HUES48 (cell line): ENCODE data around the gene APOBR.
"Not testable (repeated sequence)": the region's sequence is repeated elsewhere in the genome, so short reads cannot be mapped to it uniquely, and the experiment has no call there.

Experiments used
- H3K27ac ChIP-seq: one replicate; pipeline ENCODE4 v1.7.0; 2013; ENCODE audit warnings: low read depth, low read length, inconsistent platforms
- H3K27me3 ChIP-seq: 2 replicates; pipeline ENCODE4 v1.6.1; 2013; ENCODE audit warnings: mild to moderate bottlenecking, low read length; ENCODE audit not compliant: control insufficient read depth, insufficient read depth
- H3K36me3 ChIP-seq: 2 replicates; pipeline ENCODE4 v1.6.1; 2013; ENCODE audit warnings: low read length; ENCODE audit not compliant: control insufficient read depth, insufficient read depth
- H3K4me1 ChIP-seq: 2 replicates; pipeline ENCODE4 v1.6.1; 2013; ENCODE audit warnings: mild to moderate bottlenecking, low read length; ENCODE audit not compliant: control insufficient read depth, insufficient read depth
- H3K4me3 ChIP-seq: 2 replicates; pipeline ENCODE4 v1.5.1; 2013; ENCODE audit warnings: mild to moderate bottlenecking, low read depth, low read length
- H3K9ac ChIP-seq: 2 replicates; pipeline ENCODE4 v1.6.1; 2013; ENCODE audit warnings: mild to moderate bottlenecking, low read depth, low read length, moderate library complexity
- H3K9me3 ChIP-seq: 2 replicates; pipeline ENCODE4 v1.6.1; 2013; ENCODE audit warnings: low read length; ENCODE audit not compliant: control insufficient read depth, insufficient read depth

The APOBR gene

DNA sequence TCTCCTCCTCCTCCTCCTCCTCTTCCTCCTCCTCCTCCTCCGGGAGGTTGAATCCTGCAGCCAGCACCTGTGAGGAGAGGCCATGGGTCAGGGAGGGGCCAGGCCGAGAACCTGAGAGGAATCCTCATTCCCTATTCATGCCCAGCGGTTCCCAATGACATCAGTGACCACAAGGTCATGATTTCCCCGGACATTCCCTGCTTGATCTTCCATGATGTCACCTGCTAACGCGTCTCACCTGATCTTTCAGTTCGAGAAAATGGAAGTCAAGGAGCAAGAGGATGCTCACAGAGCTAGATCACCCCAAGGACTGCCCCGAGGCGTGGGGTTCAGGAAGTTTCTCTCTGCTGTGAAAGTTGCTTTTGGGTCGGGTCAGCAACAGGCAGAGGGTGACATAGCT, 5.4 kb downstream of the APOBR start:
- Histone ChIP-seq H3K27me3 (no peaks in the 10 kb centered on the region), H3K36me3 (no peaks in the 10 kb centered on the region), H3K9me3 (no peaks in the 10 kb centered on the region), H3K27ac (no peak overlapping the region), H3K4me1 (no peaks in the 10 kb centered on the region), H3K4me3 (no peak overlapping the region), H3K9ac (no peak overlapping the region)

GRCh38 chr16:28500476-28501180, 6.2 kb downstream of the APOBR start:
- not testable (repeated sequence) for H3K27me3 ChIP-seq, H3K9me3 ChIP-seq, H3K4me3 ChIP-seq, H3K4me1 ChIP-seq, H3K9ac ChIP-seq, H3K27ac ChIP-seq, H3K36me3 ChIP-seq

DNA sequence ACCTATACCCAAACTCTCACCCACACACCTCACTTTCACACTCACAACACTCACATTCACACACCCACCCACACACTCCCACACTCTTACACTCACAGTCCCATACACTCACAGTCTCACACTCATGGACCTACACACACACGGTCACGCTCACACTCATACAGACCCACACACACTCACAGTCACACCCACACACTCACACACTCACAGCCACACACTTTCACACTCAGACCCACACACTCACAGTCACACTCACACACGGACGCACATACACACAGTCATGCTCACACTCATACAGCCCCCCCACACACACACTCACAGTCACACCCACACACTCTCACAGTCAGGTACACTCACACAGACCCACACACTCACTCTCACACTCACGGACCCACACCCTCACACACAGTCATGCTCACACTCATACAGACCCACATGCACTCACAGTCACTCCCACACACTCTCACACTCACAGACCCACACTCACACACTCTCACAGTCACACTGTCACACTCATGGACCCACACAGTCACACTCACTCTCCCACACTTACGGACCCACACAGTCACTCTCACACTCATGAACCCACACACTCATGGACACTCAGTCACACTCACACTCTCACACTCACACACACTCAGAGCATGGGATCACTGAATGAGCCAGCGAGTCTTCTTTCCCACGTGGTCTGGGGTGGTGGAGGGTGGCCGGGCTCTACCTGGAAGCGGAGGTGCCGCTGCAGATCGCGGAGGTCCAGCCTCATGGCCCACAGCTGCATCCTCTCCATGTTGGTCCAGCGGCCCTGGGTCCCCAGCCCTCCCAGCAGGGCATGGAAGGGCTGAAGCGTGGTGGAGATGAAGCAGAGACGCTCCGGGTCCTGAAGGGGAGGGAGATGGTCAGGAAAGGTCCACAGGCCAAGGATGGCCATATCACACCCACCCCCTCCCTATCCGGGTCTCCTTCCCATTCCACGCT, 7.1 kb downstream of the APOBR start:
- H3K9ac ChIP-seq: no peak overlapping the region

DNA sequence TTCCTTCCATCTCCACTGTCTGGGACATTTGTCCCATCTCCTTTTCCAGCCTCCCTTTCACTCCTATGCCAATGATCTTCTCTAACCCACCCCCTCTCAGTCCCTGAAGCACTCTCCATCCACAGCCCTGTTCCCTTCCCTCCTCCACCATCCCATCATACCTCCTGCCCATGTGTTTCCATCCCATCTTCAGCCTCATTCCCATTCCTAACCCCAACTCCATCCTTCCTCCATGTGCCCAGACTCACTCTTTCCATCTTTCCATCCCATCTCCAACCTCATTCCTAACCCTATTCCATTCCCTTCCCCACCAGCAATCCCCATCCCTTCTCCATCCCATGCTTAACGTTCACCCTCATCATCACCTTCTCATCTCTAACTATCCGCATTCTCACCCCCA, 7.8 kb downstream of the APOBR start:
- H3K27me3 ChIP-seq: no peaks in the 10 kb centered on the region

More for the DNA sequence above, 7.1 kb downstream of the APOBR start:
- Histone ChIP-seq H3K27ac (no peak overlapping the region), H3K4me3 (no peak overlapping the region), H3K27me3 (no peaks in the 10 kb centered on the region), H3K36me3 (no peaks in the 10 kb centered on the region), H3K9me3 (no peaks in the 10 kb centered on the region), H3K4me1 (no peaks in the 10 kb centered on the region)

DNA sequence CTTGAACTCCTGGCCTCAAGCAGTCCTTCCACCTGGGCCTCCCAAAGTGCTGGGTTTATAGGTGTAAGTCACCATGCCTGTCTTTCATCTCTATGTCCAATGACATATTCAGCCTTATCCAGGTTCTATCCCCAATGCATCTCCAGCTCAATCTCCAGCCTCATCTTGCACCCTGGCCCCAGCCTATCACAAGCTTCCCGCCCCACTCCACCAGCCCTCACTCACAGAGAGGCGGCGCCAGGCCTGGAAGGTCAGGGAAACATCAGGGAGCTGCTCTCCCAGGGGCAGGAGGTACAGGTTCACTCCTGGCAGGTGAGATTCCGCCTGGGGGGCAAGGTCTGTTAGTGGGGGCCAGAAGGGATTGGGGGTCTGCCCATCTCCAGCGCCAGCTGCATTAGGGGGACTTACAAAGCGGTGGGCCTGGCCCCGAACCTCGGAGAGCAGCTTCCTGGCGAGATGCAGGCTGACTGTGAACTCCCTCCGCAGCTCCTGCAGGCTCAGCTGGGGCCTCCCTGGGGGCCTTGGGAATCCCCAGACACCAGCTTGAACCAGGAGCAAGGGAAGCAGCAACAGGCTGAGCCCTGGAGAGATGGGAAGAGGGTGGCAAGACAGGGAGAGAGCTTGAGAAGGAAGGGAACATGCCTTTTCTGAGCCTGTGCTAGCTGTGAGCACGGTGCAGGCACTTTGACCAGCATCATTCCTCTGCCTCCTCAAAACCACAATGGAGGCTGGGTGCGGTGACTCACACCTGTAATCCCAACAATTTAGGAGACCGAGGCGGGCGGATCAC, 9.2 kb downstream of the APOBR start:
- Histone ChIP-seq H3K4me3 (no peak overlapping the region), H3K9ac (no peak overlapping the region), H3K27ac (no peak overlapping the region), H3K36me3 (no peaks in the 10 kb centered on the region), H3K9me3 (no peaks in the 10 kb centered on the region), H3K27me3 (no peaks in the 10 kb centered on the region), H3K4me1 (no peaks in the 10 kb centered on the region)

More for the DNA sequence above, 7.8 kb downstream of the APOBR start:
- no peak overlapping the region for H3K27ac ChIP-seq
- H3K4me3 ChIP-seq: no peak overlapping the region
- H3K9me3 ChIP-seq: no peaks in the 10 kb centered on the region
- no peaks in the 10 kb centered on the region for H3K36me3 ChIP-seq
- no peaks in the 10 kb centered on the region for H3K4me1 ChIP-seq
- H3K9ac ChIP-seq: no peak overlapping the region

DNA sequence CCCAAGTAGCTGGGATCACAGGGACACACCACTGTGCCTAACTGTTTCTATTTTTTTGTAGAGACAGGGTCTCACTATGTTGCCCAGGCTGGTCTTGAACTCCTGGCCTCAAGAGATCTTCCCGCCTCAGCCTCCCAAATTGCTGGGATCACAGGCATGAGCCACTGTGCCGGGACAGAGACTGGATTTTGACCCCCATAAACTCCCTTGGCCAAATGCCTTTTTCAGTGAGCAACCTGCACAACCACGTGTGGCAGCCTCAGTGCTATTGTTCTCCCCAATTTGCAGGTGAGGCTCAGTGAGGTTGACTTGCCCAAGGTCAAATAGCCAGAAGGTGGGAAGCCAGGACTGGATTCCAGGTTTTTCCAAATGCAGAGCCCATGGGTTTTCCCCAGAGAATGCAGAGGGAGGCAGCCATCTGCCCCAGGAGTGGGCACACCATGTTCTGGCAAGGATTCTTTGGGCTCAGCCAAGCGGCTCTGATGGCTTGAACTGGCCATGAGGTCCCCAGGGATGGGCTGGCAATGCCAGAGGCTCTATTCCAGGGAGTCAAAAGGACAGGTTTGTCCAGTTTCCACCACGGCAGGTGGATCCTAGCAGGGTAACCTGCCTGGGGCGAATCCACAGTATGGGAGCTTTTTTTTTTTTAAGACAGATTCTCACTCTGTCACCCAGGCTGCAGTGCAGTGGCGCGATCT, 10.4 kb downstream of the APOBR start:
- no peaks in the 10 kb centered on the region for H3K27me3 ChIP-seq
- no peak overlapping the region for H3K27ac ChIP-seq
- no peak overlapping the region for H3K4me3 ChIP-seq
- H3K9ac ChIP-seq: no peak overlapping the region
- H3K36me3 ChIP-seq: no peaks in the 10 kb centered on the region
- H3K9me3 ChIP-seq: no peaks in the 10 kb centered on the region
- H3K4me1 ChIP-seq: no peaks in the 10 kb centered on the region

- H3K9ac ChIP-seq: no peak overlapping the region
- no peak overlapping the region for H3K4me3 ChIP-seq
- no peaks in the 10 kb centered on the region for H3K36me3 ChIP-seq
- H3K27ac ChIP-seq: no peak overlapping the region
- H3K4me1 ChIP-seq: no peaks in the 10 kb centered on the region
- no peaks in the 10 kb centered on the region for H3K27me3 ChIP-seq
- no peaks in the 10 kb centered on the region for H3K9me3 ChIP-seq
Measured at GRCh38 chr16:28505489-28506137, 11.2 kb downstream of the APOBR start.

- Histone ChIP-seq H3K36me3 (no peaks in the 10 kb centered on the region), H3K27ac (no peak overlapping the region), H3K4me1 (no peaks in the 10 kb centered on the region), H3K9ac (no peak overlapping the region), H3K27me3 (no peaks in the 10 kb centered on the region), H3K9me3 (no peaks in the 10 kb centered on the region), H3K4me3 (no peak overlapping the region)
Measured at GRCh38 chr16:28511031-28511430, 16.6 kb downstream of the APOBR start.

DNA sequence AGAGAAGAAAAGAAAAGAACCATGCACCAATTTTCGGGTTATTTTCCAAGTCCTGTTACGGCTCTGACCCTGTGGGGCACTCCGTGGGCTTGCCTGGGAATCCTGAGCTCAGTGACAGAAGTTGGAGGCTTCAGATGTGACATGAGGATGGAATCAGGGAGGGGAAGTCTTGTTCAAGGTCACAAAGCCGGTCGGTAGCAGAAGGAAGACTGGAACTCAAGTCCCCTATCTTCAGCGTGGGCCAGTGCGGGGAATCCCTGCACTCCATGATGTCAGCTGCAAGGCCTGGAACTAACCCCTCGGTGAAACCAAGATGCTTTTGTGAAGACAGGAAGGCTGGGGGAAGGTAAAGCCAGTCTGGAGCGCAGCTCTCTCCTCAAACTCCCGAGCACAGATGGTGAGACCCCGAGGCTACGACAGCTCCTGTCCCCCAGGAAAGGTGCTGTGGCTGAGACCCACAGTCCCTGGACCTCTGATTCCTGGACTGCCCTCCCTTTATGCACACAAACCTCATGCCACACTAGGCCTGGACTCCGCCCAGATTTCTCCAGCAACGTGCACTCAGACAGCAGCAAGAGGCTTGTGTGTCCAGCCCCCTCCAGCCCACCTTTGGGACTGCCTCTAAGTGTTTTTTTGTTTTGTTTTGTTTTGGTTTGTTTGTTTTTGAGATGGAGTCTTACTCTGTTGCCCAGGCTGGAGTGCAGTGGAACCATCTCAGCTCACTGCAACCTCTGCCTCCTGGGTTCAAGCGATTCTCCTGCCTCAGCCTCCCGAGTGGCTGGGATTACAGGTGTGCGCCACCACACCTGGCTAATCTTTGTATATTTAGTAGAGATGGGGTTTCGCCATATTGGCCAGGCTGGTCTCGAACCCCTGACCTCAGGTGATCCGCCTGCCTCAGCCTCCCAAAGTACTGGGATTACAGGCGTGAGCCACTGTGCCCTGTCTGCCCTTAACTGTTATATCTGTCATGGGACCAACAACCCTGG, 17.7 kb downstream of the APOBR start:
- Histone ChIP-seq H3K9me3 (no peaks in the 10 kb centered on the region), H3K27ac (no peak overlapping the region), H3K4me1 (no peaks in the 10 kb centered on the region), H3K36me3 (no peaks in the 10 kb centered on the region), H3K27me3 (no peaks in the 10 kb centered on the region), H3K4me3 (no peak overlapping the region), H3K9ac (no peak overlapping the region)
